Large intestine (tissue), 3 donors: ENCODE data around the gene ACAA2. TPM values are rescaled to one million over a fixed set of nuclear protein-coding genes. Genes with fewer than 3 reads are reported as not detected.
A peak's percentile ranks its signal among the peaks of the same experiment; 100 is the strongest.

Experiments used
- DNase-seq, 2 donors: peaks; one replicate each; pipeline versions ENCODE4 v3.0.0 to v3.0.0-alpha.2; 2013
- H3K27ac ChIP-seq: one replicate; pipeline ENCODE4 v1.5.1; 2013; ENCODE audit warnings: low read length
- H3K27me3 ChIP-seq: 2 replicates; pipeline ENCODE4 v1.6.1; 2013; ENCODE audit warnings: low read length; ENCODE audit not compliant: control insufficient read depth, insufficient read depth
- H3K36me3 ChIP-seq: 2 replicates; pipeline ENCODE4 v1.6.1; 2013; ENCODE audit warnings: low read length; ENCODE audit not compliant: control insufficient read depth, insufficient read depth
- H3K4me1 ChIP-seq: one replicate; pipeline ENCODE4 v1.6.1; 2013; ENCODE audit warnings: low read length; ENCODE audit not compliant: control insufficient read depth, insufficient read depth
- H3K4me3 ChIP-seq: one replicate; pipeline ENCODE4 v1.5.1; 2013; ENCODE audit warnings: low read length
- H3K9me3 ChIP-seq: one replicate; pipeline ENCODE4 v1.6.1; 2013; ENCODE audit warnings: mild to moderate bottlenecking, low read depth, low read length, moderate library complexity; ENCODE audit not compliant: control insufficient read depth
- WGBS: methylation state at CpG from one replicate; pipeline ENCODE4 v1.1.5; 2013; ENCODE audit warnings: low lambda C conversion rate; ENCODE audit not compliant: insufficient coverage; 5-methylcytosine and 5-hydroxymethylcytosine counted together
- polyA plus RNA-seq: library from polyadenylated mRNA; unstranded; fragments of 120-200 nt; gene quantifications from one replicate; pipeline ENCODE4 v1.2.1, GENCODE V29; 2013

Gene ACAA2
- polyA plus RNA-seq, 1 donor: 88.7 TPM

DNA sequence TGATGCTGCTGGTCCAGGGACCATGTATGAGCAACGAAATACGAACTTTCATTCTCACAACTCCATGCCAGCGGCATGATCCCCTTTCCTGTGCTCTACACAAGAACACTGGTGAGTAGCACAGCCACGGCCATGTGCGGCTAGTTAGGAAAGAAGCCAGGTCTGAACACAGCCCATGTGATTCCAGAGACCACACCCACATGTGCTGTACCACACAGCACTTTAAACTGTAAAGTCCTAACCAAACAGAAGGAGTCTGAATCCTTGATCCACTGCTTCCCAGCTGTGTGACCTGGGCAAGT is 33.0 kb upstream of the ACAA2 start:
- no peak for DNase-seq
- H3K4me1 ChIP-seq: peaks cover 23% of the 10 kb centered on the region
- H3K36me3 ChIP-seq: peaks cover 68% of the 10 kb centered on the region
- H3K9me3 ChIP-seq: no peaks in the 10 kb centered on the region
- H3K4me3 ChIP-seq: no peak overlapping the region
- H3K27me3 ChIP-seq: no peaks in the 10 kb centered on the region
- no peak overlapping the region for H3K27ac ChIP-seq
- WGBS: no CpG with 5 or more reads among the region's 5 CpGs

DNA sequence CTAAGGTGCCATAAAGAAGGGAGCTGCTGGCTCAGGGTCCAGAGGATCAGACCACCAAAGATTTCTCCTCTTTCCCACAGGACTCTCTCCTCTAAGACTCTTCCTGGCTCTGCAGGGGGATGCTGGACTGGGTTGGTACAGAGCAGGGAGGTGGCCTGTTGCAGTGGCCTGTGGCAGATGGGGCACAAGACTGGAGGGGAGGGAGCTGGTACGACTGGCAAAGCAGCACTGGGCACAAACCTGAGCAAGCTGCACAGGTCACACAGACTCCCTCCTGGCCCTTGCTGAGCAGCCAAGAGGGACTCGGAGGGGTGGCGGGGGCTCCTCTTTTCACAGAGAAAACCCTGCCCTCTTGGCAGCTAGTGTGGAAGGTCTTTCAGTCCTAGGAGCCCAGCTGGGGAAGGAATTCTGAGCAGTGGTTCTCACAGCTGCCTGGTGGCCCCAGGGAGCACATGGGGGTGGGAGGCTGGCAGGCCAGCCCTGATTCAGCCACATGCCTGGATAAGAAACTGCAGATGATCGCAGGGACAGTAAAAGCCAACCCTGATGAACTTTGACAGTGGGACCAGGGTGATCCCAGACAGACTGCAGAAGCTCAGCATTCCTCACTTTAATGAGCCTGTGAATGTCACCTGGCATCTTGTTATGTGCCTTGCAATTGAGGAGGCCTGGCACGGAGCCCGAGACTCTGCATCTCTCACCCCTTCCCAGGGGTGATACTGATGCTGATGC is 32.5 kb upstream of the ACAA2 start:
- H3K4me1 ChIP-seq: peaks cover 23% of the 10 kb centered on the region
- H3K9me3 ChIP-seq: no peaks in the 10 kb centered on the region
- H3K27ac ChIP-seq: no peak overlapping the region
- H3K36me3 ChIP-seq: peaks cover 73% of the 10 kb centered on the region
- DNase-seq: no peak
- WGBS: no CpG with 5 or more reads among the region's 6 CpGs
- no peak overlapping the region for H3K4me3 ChIP-seq
- H3K27me3 ChIP-seq: no peaks in the 10 kb centered on the region

DNA sequence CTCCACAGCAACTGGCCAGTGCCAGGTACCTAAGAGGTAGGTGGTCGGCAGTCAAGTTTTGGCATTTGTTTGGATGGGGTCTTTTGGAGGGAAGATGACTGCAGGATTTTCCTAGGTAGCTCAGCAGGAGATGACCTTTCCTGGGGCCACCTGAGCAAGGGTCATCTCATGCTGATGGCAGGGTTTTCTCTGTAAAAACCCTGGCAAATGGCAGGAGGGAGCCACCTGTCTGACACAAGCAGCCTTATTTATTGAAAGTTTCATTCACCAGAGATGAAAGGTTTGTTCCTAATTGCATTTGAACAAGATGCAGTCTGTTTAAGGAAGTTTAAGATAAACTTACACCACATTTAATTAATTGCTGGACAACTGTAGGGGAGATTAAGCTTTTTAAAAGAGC is 31.6 kb upstream of the ACAA2 start:
- Histone ChIP-seq H3K27ac (no peak overlapping the region), H3K36me3 (peaks cover 81% of the 10 kb centered on the region), H3K4me1 (peaks cover 19% of the 10 kb centered on the region), H3K4me3 (no peak overlapping the region), H3K9me3 (no peaks in the 10 kb centered on the region), H3K27me3 (no peaks in the 10 kb centered on the region)
- no CpG with 5 or more reads among the region's 1 CpG for WGBS
- DNase-seq: no peak

DNA sequence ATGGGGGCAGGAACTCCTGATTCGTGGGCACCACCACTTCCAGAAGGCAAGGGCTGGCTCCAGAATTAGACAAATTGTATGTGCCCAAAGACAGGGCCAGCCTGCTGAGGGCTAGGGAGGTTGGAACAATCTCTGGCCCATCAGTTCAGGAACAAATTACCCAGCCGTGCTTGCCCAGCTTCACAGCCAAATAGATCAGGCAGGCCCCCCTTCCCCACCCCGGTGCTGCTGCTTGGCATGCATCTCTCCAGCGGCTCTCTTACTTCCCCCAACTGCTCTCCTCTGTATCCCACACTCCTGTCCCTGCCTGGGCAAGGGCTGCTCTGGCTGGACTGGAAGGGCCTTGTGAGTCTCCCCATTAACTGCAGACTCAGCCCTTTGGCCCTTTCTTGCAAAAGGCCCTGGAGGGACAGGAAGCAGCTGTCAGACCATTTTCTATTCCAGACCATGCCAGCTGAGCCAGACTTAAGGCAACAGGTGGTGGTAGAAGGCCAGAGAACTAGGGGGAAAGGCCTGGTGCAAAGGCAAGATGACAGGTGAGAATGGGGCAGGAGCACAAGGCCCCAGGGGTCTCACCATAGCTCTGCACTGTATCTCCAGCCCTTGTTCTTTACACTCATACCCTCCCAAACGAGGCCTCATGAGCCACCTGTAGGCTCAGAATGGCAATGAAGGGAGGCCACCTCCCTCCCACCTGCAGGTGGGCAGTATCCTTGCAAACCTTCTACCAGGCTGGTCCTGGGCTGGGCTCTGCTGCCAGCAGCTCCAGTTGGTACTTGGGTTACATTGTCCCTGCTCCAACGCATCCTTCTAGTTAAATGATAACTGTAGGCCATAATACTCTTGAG is 30.7 kb upstream of the ACAA2 start:
- Histone ChIP-seq H3K27ac (no peak overlapping the region), H3K4me3 (no peak overlapping the region), H3K36me3 (peaks cover 90% of the 10 kb centered on the region), H3K9me3 (no peaks in the 10 kb centered on the region), H3K4me1 (peaks cover 11% of the 10 kb centered on the region), H3K27me3 (no peaks in the 10 kb centered on the region)
- no CpG with 5 or more reads among the region's 6 CpGs for WGBS
- DNase-seq: no peak

GRCh38 chr18:49843131-49843530 is 29.8 kb upstream of the ACAA2 start:
- peaks cover 89% of the 10 kb centered on the region for H3K36me3 ChIP-seq
- no peak overlapping the region for H3K4me3 ChIP-seq
- peaks cover 4% of the 10 kb centered on the region for H3K4me1 ChIP-seq
- WGBS: no CpG with 5 or more reads among the region's 10 CpGs
- no peak for DNase-seq
- no peak overlapping the region for H3K27ac ChIP-seq
- no peaks in the 10 kb centered on the region for H3K27me3 ChIP-seq
- no peaks in the 10 kb centered on the region for H3K9me3 ChIP-seq

GRCh38 chr18:49842656-49843055 is 29.3 kb upstream of the ACAA2 start:
- Histone ChIP-seq H3K27ac (no peak overlapping the region), H3K36me3 (peaks cover 84% of the 10 kb centered on the region), H3K27me3 (no peaks in the 10 kb centered on the region), H3K4me1 (no peaks in the 10 kb centered on the region), H3K4me3 (no peak overlapping the region), H3K9me3 (no peaks in the 10 kb centered on the region)
- no CpG with 5 or more reads among the region's 4 CpGs for WGBS
- no peak for DNase-seq

- DNase-seq: no peak
- H3K9me3 ChIP-seq: no peaks in the 10 kb centered on the region
- no peak overlapping the region for H3K4me3 ChIP-seq
- H3K36me3 ChIP-seq: peaks cover 77% of the 10 kb centered on the region
- H3K27me3 ChIP-seq: no peaks in the 10 kb centered on the region
- peaks cover 4% of the 10 kb centered on the region for H3K4me1 ChIP-seq
- no peak overlapping the region for H3K27ac ChIP-seq
- no CpG with 5 or more reads among the region's 12 CpGs for WGBS
Measured at GRCh38 chr18:49841236-49842217, 28.2 kb upstream of the ACAA2 start.

GRCh38 chr18:49839012-49839411 is 25.7 kb upstream of the ACAA2 start:
- H3K4me3 ChIP-seq: no peak overlapping the region
- no peak overlapping the region for H3K27ac ChIP-seq
- no peak for DNase-seq
- peaks cover 55% of the 10 kb centered on the region for H3K36me3 ChIP-seq
- H3K27me3 ChIP-seq: no peaks in the 10 kb centered on the region
- no CpG with 5 or more reads among the region's 8 CpGs for WGBS
- no peaks in the 10 kb centered on the region for H3K9me3 ChIP-seq
- peaks cover 15% of the 10 kb centered on the region for H3K4me1 ChIP-seq

- H3K9me3 ChIP-seq: no peaks in the 10 kb centered on the region
- H3K27ac ChIP-seq: peak overlapping the region; percentile 62
- no peak overlapping the region for H3K4me3 ChIP-seq
- 100% methylated on average over 2 of the region's 4 CpGs for WGBS
- no peaks in the 10 kb centered on the region for H3K27me3 ChIP-seq
- DNase-seq: no peak
- H3K4me1 ChIP-seq: peaks cover 20% of the 10 kb centered on the region
- peaks cover 51% of the 10 kb centered on the region for H3K36me3 ChIP-seq
Measured at GRCh38 chr18:49838381-49838780, 25.0 kb upstream of the ACAA2 start.

DNA sequence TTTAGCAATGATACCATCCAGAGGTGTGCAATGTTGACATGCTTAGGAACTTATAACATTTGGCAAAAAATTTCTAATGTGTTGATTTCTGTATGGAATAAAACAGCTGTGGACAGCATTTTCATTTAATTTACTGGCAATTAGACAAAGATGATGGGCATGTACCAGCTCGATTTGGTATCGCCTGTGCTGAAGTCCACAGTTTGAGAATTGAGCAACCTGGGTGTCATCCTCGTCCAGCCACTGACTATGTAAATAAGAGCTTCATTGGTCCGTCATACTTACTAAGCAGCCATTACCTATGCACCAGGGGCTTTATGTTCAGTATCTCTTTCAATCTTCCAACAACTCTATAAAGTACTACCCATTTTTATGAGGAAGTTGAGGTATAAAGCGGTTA is 24.6 kb upstream of the ACAA2 start:
- H3K4me3 ChIP-seq: no peak overlapping the region
- no peaks in the 10 kb centered on the region for H3K27me3 ChIP-seq
- DNase-seq: peak; percentile 42 to 49
- 100% methylated on average over 2 of the region's 5 CpGs for WGBS
- H3K4me1 ChIP-seq: peaks cover 25% of the 10 kb centered on the region
- H3K27ac ChIP-seq: peak overlapping the region; percentile 62
- H3K36me3 ChIP-seq: peaks cover 46% of the 10 kb centered on the region
- H3K9me3 ChIP-seq: no peaks in the 10 kb centered on the region
